DOHH2 (cell line): ENCODE results near the gene INPP4B.

Experiments
- EZH2phosphoT487 ChIP-seq: fragments of 200-600 bp; sonication (generic); IDR thresholded peaks from 2 replicates; pipeline ENCODE4 v1.6.1; 2017; ENCODE audit warnings: borderline replicate concordance, mild to moderate bottlenecking, antibody characterized with exemption, low read length, moderate library complexity, mixed read lengths
- TF ChIP-seq, protein P1 (sequence below): fragments of 200-600 bp; sonication (generic); IDR thresholded peaks from one replicate; pipeline ENCODE4 v1.5.1; 2014; ENCODE audit warnings: antibody characterized with exemption, mild to moderate bottlenecking, low read depth, low read length; ENCODE audit not compliant: poor library complexity, severe bottlenecking

DNA sequence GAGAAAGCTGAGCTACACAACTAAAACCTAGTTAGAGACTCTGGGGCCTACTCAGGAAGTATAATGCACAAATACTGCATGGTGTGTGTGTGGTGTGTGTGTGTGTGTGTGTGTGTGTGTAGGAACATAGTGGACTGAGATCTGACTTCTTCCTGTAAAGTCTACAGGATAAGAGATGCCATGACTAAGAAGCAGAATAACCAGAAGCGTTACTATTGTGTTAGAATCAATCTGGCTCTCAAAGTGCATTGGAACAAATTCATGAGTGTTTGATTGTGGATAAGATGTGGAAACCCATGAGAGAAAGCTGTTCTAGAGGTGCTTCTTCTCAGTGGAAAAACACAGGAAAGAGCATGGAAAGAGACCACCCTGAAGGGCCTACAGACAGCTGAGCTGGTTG, 302.1 kb downstream of the INPP4B start:
- TF ChIP-seq, protein P1, sequence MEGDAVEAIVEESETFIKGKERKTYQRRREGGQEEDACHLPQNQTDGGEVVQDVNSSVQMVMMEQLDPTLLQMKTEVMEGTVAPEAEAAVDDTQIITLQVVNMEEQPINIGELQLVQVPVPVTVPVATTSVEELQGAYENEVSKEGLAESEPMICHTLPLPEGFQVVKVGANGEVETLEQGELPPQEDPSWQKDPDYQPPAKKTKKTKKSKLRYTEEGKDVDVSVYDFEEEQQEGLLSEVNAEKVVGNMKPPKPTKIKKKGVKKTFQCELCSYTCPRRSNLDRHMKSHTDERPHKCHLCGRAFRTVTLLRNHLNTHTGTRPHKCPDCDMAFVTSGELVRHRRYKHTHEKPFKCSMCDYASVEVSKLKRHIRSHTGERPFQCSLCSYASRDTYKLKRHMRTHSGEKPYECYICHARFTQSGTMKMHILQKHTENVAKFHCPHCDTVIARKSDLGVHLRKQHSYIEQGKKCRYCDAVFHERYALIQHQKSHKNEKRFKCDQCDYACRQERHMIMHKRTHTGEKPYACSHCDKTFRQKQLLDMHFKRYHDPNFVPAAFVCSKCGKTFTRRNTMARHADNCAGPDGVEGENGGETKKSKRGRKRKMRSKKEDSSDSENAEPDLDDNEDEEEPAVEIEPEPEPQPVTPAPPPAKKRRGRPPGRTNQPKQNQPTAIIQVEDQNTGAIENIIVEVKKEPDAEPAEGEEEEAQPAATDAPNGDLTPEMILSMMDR = no peak
- TF ChIP-seq EZH2phosphoT487 = no peak
